Activated CD8-positive, alpha-beta memory T cell treated with anti-CD3 and anti-CD28 coated beads, Interleukin-2, amount 50 U/mL, for 48 hours (primary cell): Measurements from ENCODE around the gene ACAP1.
A peak's percentile ranks its signal among the peaks of the same experiment; 100 is the strongest.

Experiments used
- DNase-seq: peaks from one replicate; pipeline ENCODE4 v3.0.0-alpha.2; 2020

Gene ACAP1

DNA sequence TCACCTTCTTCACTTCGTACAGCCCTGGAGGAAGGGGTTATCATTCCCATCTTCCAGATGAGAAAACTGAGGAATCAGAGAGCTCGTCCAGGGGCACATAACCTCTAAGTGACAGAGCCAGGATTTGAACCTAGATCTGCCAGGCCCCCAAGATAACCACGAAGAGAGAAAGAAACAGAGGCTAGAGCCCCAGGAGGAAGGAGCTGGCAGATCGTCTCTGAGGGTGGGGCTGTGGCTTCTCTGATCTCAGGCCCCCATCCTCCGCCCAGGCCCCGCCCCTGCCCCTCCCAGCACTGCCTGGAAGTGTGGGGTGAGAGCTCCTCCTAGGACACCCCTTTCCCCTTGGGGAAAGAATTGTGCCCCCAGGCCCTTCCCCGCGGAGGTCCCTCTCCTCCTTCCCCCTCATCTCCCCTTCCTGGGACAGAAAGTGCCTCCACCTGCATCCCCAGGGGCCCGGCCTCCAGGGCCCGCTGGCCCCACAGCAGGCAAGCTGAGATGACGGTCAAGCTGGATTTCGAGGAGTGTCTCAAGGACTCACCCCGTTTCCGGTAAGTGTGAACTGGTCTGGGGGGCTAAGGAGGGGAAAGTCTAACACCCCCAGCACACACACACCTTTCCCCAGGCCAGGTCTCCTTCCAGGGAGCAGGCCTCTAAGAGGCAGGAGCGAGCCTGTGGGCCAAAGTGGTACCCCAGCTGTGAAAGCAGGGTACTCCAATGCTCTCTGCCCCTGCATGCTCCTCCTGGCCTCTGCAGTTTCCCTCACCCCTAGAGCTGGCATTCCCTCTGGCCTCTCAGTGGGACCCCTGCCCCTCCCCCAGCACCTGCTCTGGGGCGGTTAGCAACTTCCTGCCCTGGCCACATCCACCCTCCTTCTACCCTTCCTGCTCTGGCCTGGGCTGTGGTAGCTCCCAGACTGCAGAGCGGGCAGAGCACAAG is at the start of gene ACAP1:
ACAP1 (plus strand) TSS at position 290 of the 936 bp plus-strand sequence; CDS start at position 496, 206 bp downstream.
- DNase-seq = peak; percentile 89

DNA sequence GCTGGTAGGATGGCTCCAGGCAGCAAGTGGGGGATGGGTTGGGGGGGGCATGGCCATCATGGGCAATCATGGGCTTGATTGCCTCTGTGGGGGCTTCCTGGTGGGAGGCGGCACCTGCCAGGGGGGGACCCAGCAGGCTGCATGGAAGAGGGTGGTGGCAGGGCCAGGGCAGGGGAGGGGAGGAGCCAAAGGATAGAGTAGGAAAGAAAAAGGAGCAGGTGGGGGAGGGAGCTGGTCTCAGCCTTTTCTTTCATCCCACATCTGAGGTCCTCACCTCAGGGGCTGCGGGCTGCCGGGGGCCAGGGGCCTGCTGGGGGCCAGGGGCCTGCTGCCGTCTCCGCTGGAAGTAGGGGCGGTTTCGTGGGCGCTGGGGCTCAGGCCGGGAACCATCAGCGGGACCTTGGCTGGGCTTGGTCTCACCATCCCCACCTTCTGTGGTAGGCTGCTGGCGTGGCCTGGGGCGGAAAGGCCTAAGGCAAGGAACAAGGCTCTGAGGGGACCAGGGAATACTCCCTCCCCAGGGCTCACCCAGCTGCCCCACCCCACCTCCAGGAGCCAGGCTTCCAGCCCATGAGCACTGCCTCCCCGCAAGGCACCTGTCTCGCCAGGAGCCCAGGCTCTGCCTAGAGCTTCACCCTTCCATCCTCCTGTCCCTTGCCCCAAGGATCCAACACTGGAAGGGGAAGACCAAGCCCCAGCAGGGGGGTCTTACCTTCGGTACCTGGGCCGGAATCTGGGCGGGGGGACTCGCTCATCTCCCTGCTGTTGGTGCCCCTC is 46.9 kb upstream of the ACAP1 start:
- no peak for DNase-seq

- no peak for DNase-seq
Measured at GRCh38 chr17:7290166-7290565, 46.2 kb upstream of the ACAP1 start.

DNA sequence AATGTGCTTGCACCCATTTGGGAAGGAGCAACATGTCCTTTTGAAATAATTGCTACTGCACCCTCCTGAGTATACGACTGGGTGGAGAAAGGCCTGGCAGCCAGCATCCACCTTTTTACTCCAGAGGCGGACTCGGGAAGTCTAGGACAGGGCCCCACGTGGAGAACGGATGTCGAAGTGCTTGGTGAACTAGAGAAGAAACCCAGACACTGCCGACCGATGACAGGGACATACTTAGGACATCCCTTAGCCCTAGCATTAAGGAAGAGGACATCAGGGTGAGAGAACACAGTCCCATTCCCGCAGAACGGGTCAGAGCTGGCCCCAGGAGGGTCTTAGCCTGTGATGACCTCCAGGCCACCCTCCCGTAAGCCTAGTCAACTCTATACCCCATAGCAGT is 45.6 kb upstream of the ACAP1 start:
- no peak for DNase-seq

- DNase-seq = no peak
Measured at GRCh38 chr17:7292194-7292593, 44.1 kb upstream of the ACAP1 start.

GRCh38 chr17:7292729-7293128 is 43.6 kb upstream of the ACAP1 start:
- DNase-seq = no peak

DNA sequence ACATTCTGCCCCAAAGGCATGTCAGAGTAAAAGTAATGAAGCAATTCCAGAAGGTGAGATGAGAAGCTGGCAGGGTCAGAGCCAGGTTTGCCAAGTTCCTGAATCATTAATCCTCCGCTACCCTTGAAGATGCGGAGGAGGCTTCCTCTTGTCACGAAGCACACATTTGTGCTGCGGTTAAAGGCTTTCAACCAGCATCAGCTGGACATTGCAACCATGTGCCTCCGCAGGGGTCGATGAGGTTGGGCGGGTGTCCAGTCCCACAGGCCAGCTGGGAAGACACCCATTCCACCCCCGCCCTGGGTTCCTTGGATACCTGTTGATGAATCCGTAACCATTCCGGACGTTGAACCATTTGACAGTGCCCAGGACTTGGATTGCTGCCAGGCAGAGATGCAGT is 43.2 kb upstream of the ACAP1 start:
- DNase-seq = no peak

- no peak for DNase-seq
Measured at GRCh38 chr17:7293816-7294613, 42.3 kb upstream of the ACAP1 start.

GRCh38 chr17:7294614-7295153 is 41.6 kb upstream of the ACAP1 start, which contains the start of gene YBX2:
TSS of gene YBX2 (minus strand) at chr17:7294639. CDS start at chr17:7294500, 139 bp downstream.
- DNase-seq = peak; percentile 88

DNA sequence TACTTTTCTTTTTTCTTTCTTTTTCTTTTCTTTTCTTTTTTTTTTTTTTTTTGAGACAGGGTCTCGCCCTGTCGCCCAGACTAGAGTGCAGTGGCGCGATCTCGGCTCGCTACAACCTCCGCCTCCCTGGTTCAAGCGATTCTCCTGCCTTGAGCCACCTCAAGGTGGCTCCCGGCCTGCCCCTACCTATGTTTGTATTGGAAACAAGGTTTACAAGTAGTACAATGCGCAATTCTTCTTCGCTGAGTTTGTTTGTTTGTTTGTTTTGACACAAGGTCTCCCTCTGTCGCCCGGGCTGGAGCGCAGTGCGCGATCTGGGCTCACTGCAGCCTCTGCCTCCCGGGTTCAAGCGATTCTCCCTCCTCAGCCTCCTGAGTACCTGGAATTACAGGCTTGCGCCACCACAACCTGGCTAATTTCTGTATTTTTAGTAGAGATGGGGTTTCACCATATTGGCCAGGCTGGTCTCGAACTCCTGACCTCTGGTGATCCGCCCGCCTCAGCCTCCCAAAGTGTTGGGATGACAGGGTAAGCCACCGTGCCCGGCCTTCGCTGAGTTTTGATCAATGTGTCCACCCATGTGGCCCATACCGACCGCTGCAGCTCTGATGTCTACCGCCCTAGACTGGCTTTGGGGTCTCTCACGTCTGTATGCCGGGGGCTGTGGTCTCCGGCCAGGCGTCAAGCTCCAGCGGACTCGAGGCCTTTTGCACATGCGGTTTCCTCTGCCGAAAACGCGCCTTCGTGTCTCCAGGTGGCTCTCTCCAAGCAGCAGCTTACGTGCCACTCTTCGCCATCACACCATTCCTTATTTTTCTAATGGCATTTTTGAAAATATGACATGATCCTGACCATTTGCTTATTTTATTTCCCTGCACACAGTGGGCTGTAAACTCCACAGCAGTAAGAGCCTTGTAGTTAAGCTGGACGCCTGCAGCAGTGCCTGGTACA is 40.8 kb upstream of the ACAP1 start:
- no peak for DNase-seq

GRCh38 chr17:7296189-7296861 is 40.0 kb upstream of the ACAP1 start:
- peak; percentile 91 for DNase-seq

DNA sequence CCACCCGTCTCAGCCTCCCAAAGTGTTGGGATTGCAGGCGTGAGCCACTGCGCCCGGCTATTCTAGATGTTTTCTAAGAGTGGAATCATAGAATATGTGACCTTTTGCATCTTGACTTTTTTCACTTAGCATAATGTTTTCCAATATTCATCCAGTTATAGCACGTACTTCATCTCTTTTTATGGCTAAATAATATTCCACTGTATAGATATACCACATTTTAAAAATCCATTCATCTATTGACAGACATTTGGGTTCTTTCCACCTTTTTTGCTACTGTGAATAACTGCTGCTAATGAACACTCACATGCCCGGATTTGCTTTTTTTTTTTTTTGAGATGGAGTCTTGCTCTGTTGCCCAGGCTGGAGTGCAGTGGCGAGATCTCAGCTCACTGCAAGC is 32.1 kb upstream of the ACAP1 start:
- no peak for DNase-seq

DNA sequence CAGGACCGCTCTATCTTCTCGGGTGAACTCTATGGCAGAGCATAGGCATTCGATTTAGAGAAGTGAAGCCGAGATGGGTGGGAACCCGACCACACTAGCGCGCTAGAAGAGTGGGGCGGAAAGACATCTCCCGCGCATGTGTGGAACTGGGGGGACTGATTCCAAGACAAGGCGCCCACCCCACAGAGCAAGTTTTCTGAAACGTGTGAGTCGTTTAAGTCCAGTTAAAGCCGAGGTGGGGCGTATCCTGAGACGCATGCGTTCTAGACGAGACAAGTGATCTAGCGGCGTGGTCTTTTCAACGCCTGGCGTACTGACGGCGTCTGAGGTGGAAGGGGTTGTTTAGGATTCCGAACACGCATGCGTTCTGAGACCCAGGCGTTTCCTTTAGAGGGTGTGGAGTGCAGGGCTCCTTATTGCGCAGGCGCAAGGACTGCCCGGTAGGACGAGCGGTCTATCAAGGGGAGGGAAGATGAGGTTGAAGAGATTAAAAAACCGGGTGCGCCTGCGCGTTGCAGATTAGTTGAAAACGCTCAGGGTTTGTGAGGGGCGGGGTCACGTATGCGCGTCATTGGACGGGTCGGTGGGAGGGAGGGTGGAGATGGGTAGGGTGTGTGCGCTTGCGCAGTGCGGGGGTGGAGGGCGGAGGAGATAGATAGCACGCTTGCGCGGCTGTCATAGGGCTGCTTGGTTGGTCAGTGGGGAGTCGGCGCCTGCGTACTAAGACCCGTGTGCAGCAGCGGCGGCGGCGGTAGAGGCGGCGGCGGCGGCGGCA is 29.2 kb upstream of the ACAP1 start, which contains the start of gene EIF5A:
EIF5A (plus strand) TSS at position 718 of the 775 bp plus-strand sequence. CDS start 2,008 bp downstream, outside the sequence.
- DNase-seq = peak; percentile 100

GRCh38 chr17:7307686-7308624 is 28.4 kb upstream of the ACAP1 start:
- peak; percentile 80 for DNase-seq

DNA sequence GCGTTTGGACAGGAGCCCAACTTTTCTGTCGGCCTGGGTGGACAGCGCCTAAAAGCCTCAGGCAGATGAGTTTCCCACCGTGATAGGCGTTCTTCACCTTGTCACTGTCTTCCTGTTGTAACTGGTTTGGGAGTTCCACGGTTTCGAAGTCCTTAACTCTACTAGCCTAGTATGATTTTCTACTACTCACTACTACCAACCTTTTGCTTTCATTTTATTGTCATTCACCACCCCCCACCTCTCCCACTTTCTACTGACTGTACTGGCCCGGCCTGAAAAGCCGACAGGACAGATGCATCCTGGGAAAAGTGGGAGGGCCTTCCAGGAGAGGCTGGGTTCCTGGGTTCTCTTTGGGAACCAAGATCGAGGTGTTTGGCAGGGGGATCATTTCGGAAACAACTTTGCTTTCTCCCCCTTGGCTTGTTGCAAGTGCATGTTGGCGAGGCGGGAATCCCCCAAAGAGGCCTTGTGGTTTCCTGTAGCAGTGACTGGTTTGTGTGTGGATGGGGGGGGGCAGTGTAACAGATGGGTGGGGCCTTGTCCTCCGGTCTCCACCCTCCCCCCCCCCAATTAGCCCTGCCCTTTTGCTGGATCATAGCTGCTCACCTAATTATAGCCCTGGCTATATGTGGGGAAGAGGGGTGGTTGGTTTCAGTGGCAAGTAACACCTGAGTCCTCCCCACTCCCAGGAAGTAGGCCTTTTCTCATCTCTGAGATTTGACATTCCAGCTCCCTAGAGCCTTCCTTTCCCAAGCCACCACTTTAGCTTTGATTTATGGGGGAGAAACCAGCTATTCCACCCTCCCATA is 27.5 kb upstream of the ACAP1 start:
- peak; percentile 86 for DNase-seq

GRCh38 chr17:7309628-7310027 is 26.7 kb upstream of the ACAP1 start:
- no peak for DNase-seq

DNA sequence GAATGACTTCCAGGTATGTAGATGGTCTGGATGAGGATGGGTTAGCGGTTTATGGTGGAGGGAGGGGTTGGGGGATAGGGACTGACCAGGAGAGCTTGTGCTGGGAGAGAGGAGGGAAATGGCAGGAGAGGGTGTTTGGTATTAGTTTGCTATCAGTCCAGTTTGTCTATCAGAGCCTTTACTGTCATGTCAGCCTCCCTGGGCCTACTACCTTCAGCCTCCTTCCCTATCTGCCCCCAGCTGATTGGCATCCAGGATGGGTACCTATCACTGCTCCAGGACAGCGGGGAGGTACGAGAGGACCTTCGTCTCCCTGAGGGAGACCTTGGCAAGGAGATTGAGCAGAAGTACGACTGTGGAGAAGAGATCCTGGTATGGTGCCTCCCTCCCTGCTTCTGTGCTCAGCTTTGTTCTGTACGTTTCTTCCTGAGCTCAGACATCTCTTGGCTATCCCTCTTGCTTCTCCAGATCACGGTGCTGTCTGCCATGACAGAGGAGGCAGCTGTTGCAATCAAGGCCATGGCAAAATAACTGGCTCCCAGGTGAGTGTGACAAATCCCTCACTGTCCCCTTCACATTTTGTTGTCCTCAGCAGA is 25.1 kb upstream of the ACAP1 start:
- no peak for DNase-seq
